CD4-positive, CD25-positive, alpha-beta regulatory T cell (primary cell): ENCODE results near the gene ZNF180. TPM values are rescaled to one million over a fixed set of nuclear protein-coding genes. Genes with fewer than 3 reads are reported as not detected.

Source experiments
- ATAC-seq, 2 donors: fragments of 150-1000 bp; cut with Tn5 transposase; one replicate each; pipeline ENCODE4 v1.10.0; 2021; ENCODE audit warnings: low read depth in 2 of 2, moderate number of reproducible peaks in 2 of 2, moderate library complexity in 1 of 2
- DNase-seq, 3 donors: peaks; one replicate each; pipeline versions ENCODE4 v3.0.0 to v3.0.0-alpha.2; 2012 to 2022; ENCODE audit warnings: mixed read lengths in 1 of 3
- H3K27ac ChIP-seq: one replicate; pipeline ENCODE4 v1.7.0; 2013; ENCODE audit warnings: mild to moderate bottlenecking, low read length; ENCODE audit not compliant: insufficient read depth, poor library complexity, severe bottlenecking
- H3K27me3 ChIP-seq: one replicate; pipeline ENCODE4 v1.7.0; 2013; ENCODE audit warnings: low read length; ENCODE audit not compliant: control insufficient read depth, insufficient read depth
- H3K36me3 ChIP-seq: one replicate; pipeline ENCODE4 v1.7.0; 2013; ENCODE audit warnings: mild to moderate bottlenecking, low read length, moderate library complexity; ENCODE audit not compliant: control insufficient read depth, insufficient read depth
- H3K4me1 ChIP-seq: 2 replicates; pipeline ENCODE4 v1.7.0; 2013; ENCODE audit warnings: mild to moderate bottlenecking, low read length; ENCODE audit not compliant: insufficient read depth, control insufficient read depth, poor library complexity, severe bottlenecking
- H3K4me3 ChIP-seq: one replicate; pipeline ENCODE4 v1.7.0; 2013; ENCODE audit warnings: low read depth, mild to moderate bottlenecking, low read length, moderate library complexity
- H3K9me3 ChIP-seq, 2 experiments: 1 replicate in 1 of 2; 2 replicates in 1 of 2; pipeline ENCODE4 v1.7.0; 2013; ENCODE audit warnings: low read length in 2 of 2, mild to moderate bottlenecking in 1 of 2, moderate library complexity in 1 of 2; ENCODE audit not compliant: control insufficient read depth in 2 of 2
- H3K27ac Mint-ChIP-seq, 3 donors: one replicate each; pipeline ENCODE4 v1.8.0; 2020 to 2022; ENCODE audit warnings: mild to moderate bottlenecking in 3 of 3, mixed read lengths in 3 of 3, moderate library complexity in 2 of 3
- H3K27me3 Mint-ChIP-seq: one replicate; pipeline ENCODE4 v1.8.0; 2022; ENCODE audit warnings: mild to moderate bottlenecking, mixed read lengths
- H3K36me3 Mint-ChIP-seq: one replicate; pipeline ENCODE4 v1.8.0; 2020; ENCODE audit warnings: mixed read lengths
- H3K4me1 Mint-ChIP-seq, 4 donors: one replicate each; pipeline ENCODE4 v1.8.0; 2020 to 2022; ENCODE audit warnings: mixed read lengths in 4 of 4, mild to moderate bottlenecking in 1 of 4
- H3K4me3 Mint-ChIP-seq, 4 donors: one replicate each; pipeline ENCODE4 v1.8.0; 2020 to 2022; ENCODE audit warnings: mild to moderate bottlenecking in 4 of 4, mixed read lengths in 4 of 4, moderate library complexity in 3 of 4
- H3K9me3 Mint-ChIP-seq, 7 donors: one replicate each; pipeline ENCODE4 v1.8.0; 2020 to 2022; ENCODE audit warnings: mixed read lengths in 7 of 7, mild to moderate bottlenecking in 3 of 7, moderate library complexity in 2 of 7
- polyA plus RNA-seq, 4 donors: library from polyadenylated mRNA; unstranded; fragments of 300-500 nt; fragmentation: Illumina TruSeq; gene quantifications; one replicate each; pipeline ENCODE4 v1.2.3, GENCODE V29; 2021
- total RNA-seq: library from RNA; stranded (reverse); gene quantifications from one replicate; pipeline ENCODE4 v1.2.3, GENCODE V29; 2022

The ZNF180 gene
- total and polyA plus RNA-seq, 5 donors from 2014 or later, result 5.8 to 11.5 (median 10.2) TPM

GRCh38 chr19:44517146-44517545 is 16.8 kb upstream of the ZNF180 start:
- no peaks in the 10 kb centered on the region for H3K36me3 ChIP-seq
- no peak overlapping the region for H3K4me3 Mint-ChIP-seq
- no peaks in the 10 kb centered on the region for H3K36me3 Mint-ChIP-seq
- H3K9me3 ChIP-seq, result peaks cover 5 to 14% of the 10 kb centered on the region in 2 experiments
- DNase-seq, result no peak
- peaks cover 2 to 14% (median 7%) of the 10 kb centered on the region in 7 donors for H3K9me3 Mint-ChIP-seq
- peaks cover 4% of the 10 kb centered on the region for H3K27me3 Mint-ChIP-seq
- no peak for ATAC-seq
- no peak overlapping the region for H3K4me3 ChIP-seq
- no peak overlapping the region for H3K27ac Mint-ChIP-seq
- no peaks in the 10 kb centered on the region for H3K4me1 ChIP-seq
- H3K4me1 Mint-ChIP-seq, result no peaks in the 10 kb centered on the region
- no peak overlapping the region for H3K27ac ChIP-seq
- no peaks in the 10 kb centered on the region for H3K27me3 ChIP-seq

- Mint-ChIP-seq H3K27ac (no peak overlapping the region), H3K4me1 (no peaks in the 10 kb centered on the region), H3K4me3 (no peak overlapping the region), H3K9me3 (peaks cover 2 to 19% (median 7%) of the 10 kb centered on the region in 7 donors), H3K36me3 (no peaks in the 10 kb centered on the region), H3K27me3 (peaks cover 4% of the 10 kb centered on the region)
- ATAC-seq, result no peak
- no peak overlapping the region for H3K27ac ChIP-seq
- no peaks in the 10 kb centered on the region for H3K36me3 ChIP-seq
- H3K4me3 ChIP-seq, result no peak overlapping the region
- peaks cover 2% of the 10 kb centered on the region for H3K27me3 ChIP-seq
- DNase-seq, result no peak
- no peaks in the 10 kb centered on the region for H3K4me1 ChIP-seq
- peaks cover 5 to 7% of the 10 kb centered on the region in 2 experiments for H3K9me3 ChIP-seq
These were observed 15.6 kb upstream of the ZNF180 start for GRCh38 chr19:44515907-44516306.

- Histone ChIP-seq H3K4me1 (no peaks in the 10 kb centered on the region), H3K27ac (no peak overlapping the region), H3K36me3 (no peaks in the 10 kb centered on the region), H3K9me3 (peaks cover 0 to 7% of the 10 kb centered on the region in 2 experiments), H3K4me3 (no peak overlapping the region), H3K27me3 (peaks cover 2% of the 10 kb centered on the region)
- no peak for DNase-seq
- H3K27ac Mint-ChIP-seq, result peak overlapping the region in 1 of 3 donors; percentile 29
- no peak for ATAC-seq
- peaks cover 10% of the 10 kb centered on the region for H3K27me3 Mint-ChIP-seq
- H3K9me3 Mint-ChIP-seq, result peaks cover 4 to 25% (median 12%) of the 10 kb centered on the region in 7 donors
- no peak overlapping the region for H3K4me3 Mint-ChIP-seq
- no peaks in the 10 kb centered on the region for H3K4me1 Mint-ChIP-seq
- H3K36me3 Mint-ChIP-seq, result no peaks in the 10 kb centered on the region
These were observed 14.7 kb upstream of the ZNF180 start for GRCh38 chr19:44515031-44515430.

- H3K36me3 Mint-ChIP-seq, result no peaks in the 10 kb centered on the region
- no peak for ATAC-seq
- Histone ChIP-seq H3K27me3 (peaks cover 4% of the 10 kb centered on the region), H3K9me3 (peaks cover 6 to 16% of the 10 kb centered on the region in 2 experiments), H3K4me1 (no peaks in the 10 kb centered on the region), H3K4me3 (no peak overlapping the region), H3K36me3 (no peaks in the 10 kb centered on the region), H3K27ac (no peak overlapping the region)
- peaks cover 18% of the 10 kb centered on the region for H3K27me3 Mint-ChIP-seq
- no peak overlapping the region for H3K27ac Mint-ChIP-seq
- no peaks in the 10 kb centered on the region for H3K4me1 Mint-ChIP-seq
- peaks cover 4 to 39% (median 27%) of the 10 kb centered on the region in 7 donors for H3K9me3 Mint-ChIP-seq
- H3K4me3 Mint-ChIP-seq, result no peak overlapping the region
- DNase-seq, result no peak
These were observed 12.3 kb upstream of the ZNF180 start for GRCh38 chr19:44512326-44513298.

GRCh38 chr19:44509478-44509877 is 9.2 kb upstream of the ZNF180 start:
- H3K4me3 ChIP-seq, result no peak overlapping the region
- peaks cover 3% of the 10 kb centered on the region for H3K36me3 Mint-ChIP-seq
- H3K4me3 Mint-ChIP-seq, result no peak overlapping the region
- no peaks in the 10 kb centered on the region for H3K4me1 Mint-ChIP-seq
- H3K4me1 ChIP-seq, result no peaks in the 10 kb centered on the region
- DNase-seq (no peak), ATAC-seq (no peak)
- H3K27ac Mint-ChIP-seq, result no peak overlapping the region
- H3K27me3 ChIP-seq, result peaks cover 6% of the 10 kb centered on the region
- H3K9me3 ChIP-seq, result peaks cover 14 to 17% of the 10 kb centered on the region in 2 experiments
- H3K27me3 Mint-ChIP-seq, result peaks cover 24% of the 10 kb centered on the region
- peaks cover 0 to 46% (median 21%) of the 10 kb centered on the region in 7 donors for H3K9me3 Mint-ChIP-seq
- H3K36me3 ChIP-seq, result no peaks in the 10 kb centered on the region
- no peak overlapping the region for H3K27ac ChIP-seq

GRCh38 chr19:44499559-44499958 is 763 bp downstream of the ZNF180 start:
- Histone ChIP-seq H3K36me3 (peaks cover 37% of the 10 kb centered on the region), H3K27me3 (peaks cover 5% of the 10 kb centered on the region), H3K9me3 (peaks cover 40 to 52% of the 10 kb centered on the region in 2 experiments), H3K4me3 (peak overlapping the region; percentile 76), H3K27ac (peak overlapping the region; percentile 81), H3K4me1 (peaks cover 19% of the 10 kb centered on the region)
- Mint-ChIP-seq H3K4me3 (peak overlapping the region; percentile 95 to 98 (median 97)), H3K27me3 (peaks cover 6% of the 10 kb centered on the region), H3K27ac (peak overlapping the region; percentile 48 to 93 (median 86)), H3K9me3 (peaks cover 0 to 60% (median 21%) of the 10 kb centered on the region in 7 donors), H3K36me3 (peaks cover 46% of the 10 kb centered on the region), H3K4me1 (peaks cover 17 to 49% (median 24%) of the 10 kb centered on the region in 4 donors)
- ATAC-seq (no peak), DNase-seq (no peak)

- Mint-ChIP-seq H3K4me3 (peak overlapping the region; percentile 95 to 98 (median 97)), H3K4me1 (peaks cover 17 to 49% (median 24%) of the 10 kb centered on the region in 4 donors), H3K27me3 (peaks cover 2% of the 10 kb centered on the region), H3K9me3 (peaks cover 0 to 61% (median 25%) of the 10 kb centered on the region in 7 donors), H3K27ac (no peak overlapping the region), H3K36me3 (peaks cover 52% of the 10 kb centered on the region)
- Histone ChIP-seq H3K36me3 (peaks cover 43% of the 10 kb centered on the region), H3K4me3 (peak overlapping the region; percentile 76), H3K9me3 (peaks cover 43 to 57% of the 10 kb centered on the region in 2 experiments), H3K27me3 (peaks cover 2% of the 10 kb centered on the region), H3K27ac (no peak overlapping the region), H3K4me1 (peaks cover 19% of the 10 kb centered on the region)
- no peak for DNase-seq
- no peak for ATAC-seq
These were observed 1.3 kb downstream of the ZNF180 start for GRCh38 chr19:44498988-44499387.
